Tibial nerve (tissue), 4 donors: ENCODE results near the gene DUSP9. TPM values are rescaled to one million over a fixed set of nuclear protein-coding genes. Genes with fewer than 3 reads are reported as not detected.

Experiments used
- DNase-seq, 2 donors: peaks; one replicate each; pipeline ENCODE4 v3.0.0-alpha.2; 2019; ENCODE audit warnings: low spot score in 2 of 2
- H3K27ac ChIP-seq, 4 donors: fragments of 200-600 bp; sonication (generic) in 3 of 4; one replicate each; pipeline ENCODE4 v1.5.1; 2017 to 2019; ENCODE audit warnings: mild to moderate bottlenecking in 1 of 4
- H3K27me3 ChIP-seq, 2 donors: fragments of 200-600 bp; sonication (generic) in 1 of 2; one replicate each; pipeline versions ENCODE4 v1.5.1 to v1.6.0; 2017 to 2019
- H3K36me3 ChIP-seq, 3 donors: fragments of 200-600 bp; sonication (generic); one replicate each; pipeline ENCODE4 v1.5.1; 2018 to 2019
- H3K4me1 ChIP-seq, 4 donors: fragments of 200-600 bp; sonication (generic) in 3 of 4; one replicate each; pipeline ENCODE4 v1.5.1; 2017 to 2019
- H3K4me3 ChIP-seq, 4 donors: fragments of 200-600 bp; sonication (generic) in 3 of 4; one replicate each; pipeline ENCODE4 v1.5.1; 2017 to 2019; ENCODE audit warnings: mild to moderate bottlenecking in 1 of 4, moderate library complexity in 1 of 4
- H3K9me3 ChIP-seq, 4 donors: fragments of 200-600 bp; sonication (generic) in 3 of 4; one replicate each; pipeline ENCODE4 v1.5.1; 2017 to 2019
- CTCF ChIP-seq, 5 experiments: fragments of 200-600 bp in 3 of 5; fragments of 450-650 bp in 2 of 5; sonication (generic) in 3 of 5; IDR thresholded peaks; one replicate each; pipeline ENCODE4 v1.5.1; 2016 to 2019; ENCODE audit warnings: antibody characterized with exemption in 5 of 5, mild to moderate bottlenecking in 3 of 5, moderate library complexity in 2 of 5
- EP300 ChIP-seq, 2 donors: sonication (generic); formaldehyde crosslinking; IDR thresholded peaks; one replicate each; pipeline ENCODE4 v1.6.1; 2017; ENCODE audit warnings: antibody characterized with exemption in 2 of 2, mild to moderate bottlenecking in 1 of 2
- POLR2A ChIP-seq, 2 donors: fragments of 450-650 bp; IDR thresholded peaks; one replicate each; pipeline ENCODE4 v1.6.1; 2017; ENCODE audit warnings: antibody characterized with exemption in 2 of 2, mild to moderate bottlenecking in 2 of 2, moderate library complexity in 2 of 2
- WGBS, 2 donors: methylation state at CpG; one replicate each; pipeline ENCODE4 v1.1.5; 2018; 5-methylcytosine and 5-hydroxymethylcytosine counted together
- total RNA-seq, 4 donors: library from RNA; depleted of rRNA; stranded (reverse); fragments of >200 nt; gene quantifications; one replicate each; pipeline ENCODE4 v1.1.0, GENCODE V29; 2016

Gene DUSP9
- total RNA-seq, 4 donors from 2014 or later = not detected

- no peaks in the 10 kb centered on the region for H3K9me3 ChIP-seq
- H3K4me1 ChIP-seq = peaks cover 0 to 13% (median 0%) of the 10 kb centered on the region in 4 donors
- H3K4me3 ChIP-seq = no peak overlapping the region
- 58 to 72% methylated on average over 9 to 13 of the region's 13 CpGs for WGBS, 2 donors
- no peak overlapping the region for H3K27ac ChIP-seq
- no peak for DNase-seq
- H3K27me3 ChIP-seq = peaks cover 0 to 39% of the 10 kb centered on the region in 2 donors
- no peaks in the 10 kb centered on the region for H3K36me3 ChIP-seq
- TF ChIP-seq EP300 (IDR thresholded peaks at IDR 0.05) (no peak), CTCF (IDR thresholded peaks at IDR 0.05) (no peak), POLR2A (IDR thresholded peaks at IDR 0.05) (no peak)
These were observed 4.0 kb downstream of the DUSP9 start for GRCh38 chrX:153650959-153651358.

GRCh38 chrX:153651540-153652079 lies 4.6 kb downstream of the DUSP9 start:
- no peak for DNase-seq
- WGBS, 2 donors = 81 to 100% methylated on average over 1 to 7 of the region's 9 CpGs
- no peak for TF ChIP-seq EP300 (IDR thresholded peaks at IDR 0.05)
- no peak for TF ChIP-seq POLR2A (IDR thresholded peaks at IDR 0.05)
- no peak for TF ChIP-seq CTCF (IDR thresholded peaks at IDR 0.05)
- Histone ChIP-seq H3K27me3 (peaks cover 0 to 33% of the 10 kb centered on the region in 2 donors), H3K9me3 (no peaks in the 10 kb centered on the region), H3K4me1 (peaks cover 0 to 13% (median 0%) of the 10 kb centered on the region in 4 donors), H3K36me3 (no peaks in the 10 kb centered on the region), H3K4me3 (no peak overlapping the region), H3K27ac (no peak overlapping the region)

- no peaks in the 10 kb centered on the region for H3K9me3 ChIP-seq
- H3K27ac ChIP-seq = no peak overlapping the region
- H3K4me1 ChIP-seq = no peaks in the 10 kb centered on the region
- H3K4me3 ChIP-seq = no peak overlapping the region
- DNase-seq = no peak
- WGBS, 2 donors = 86 to 87% methylated on average over 2 of the region's 2 CpGs
- TF ChIP-seq EP300 (IDR thresholded peaks at IDR 0.05) (no peak), CTCF (IDR thresholded peaks at IDR 0.05) (no peak), POLR2A (IDR thresholded peaks at IDR 0.05) (no peak)
- H3K36me3 ChIP-seq = no peaks in the 10 kb centered on the region
- H3K27me3 ChIP-seq = peaks cover 0 to 20% of the 10 kb centered on the region in 2 donors
These were observed 6.6 kb downstream of the DUSP9 start for GRCh38 chrX:153653556-153653955.

GRCh38 chrX:153657161-153657560 lies 10.2 kb downstream of the DUSP9 start:
- H3K27me3 ChIP-seq = peaks cover 0 to 36% of the 10 kb centered on the region in 2 donors
- no peak overlapping the region for H3K27ac ChIP-seq
- TF ChIP-seq CTCF (IDR thresholded peaks at IDR 0.05) (no peak), EP300 (IDR thresholded peaks at IDR 0.05) (no peak), POLR2A (IDR thresholded peaks at IDR 0.05) (no peak)
- no peaks in the 10 kb centered on the region for H3K36me3 ChIP-seq
- no peak for DNase-seq
- H3K4me3 ChIP-seq = no peak overlapping the region
- no peaks in the 10 kb centered on the region for H3K4me1 ChIP-seq
- 80 to 82% methylated on average over 8 to 9 of the region's 9 CpGs for WGBS, 2 donors
- H3K9me3 ChIP-seq = no peaks in the 10 kb centered on the region

GRCh38 chrX:153659268-153659667 lies 12.3 kb downstream of the DUSP9 start:
- H3K27me3 ChIP-seq = peaks cover 0 to 56% of the 10 kb centered on the region in 2 donors
- TF ChIP-seq CTCF (IDR thresholded peaks at IDR 0.05) (no peak), EP300 (IDR thresholded peaks at IDR 0.05) (no peak), POLR2A (IDR thresholded peaks at IDR 0.05) (no peak)
- no peak for DNase-seq
- 80 to 83% methylated on average over 2 to 3 of the region's 3 CpGs for WGBS, 2 donors
- no peaks in the 10 kb centered on the region for H3K9me3 ChIP-seq
- no peaks in the 10 kb centered on the region for H3K4me1 ChIP-seq
- H3K4me3 ChIP-seq = no peak overlapping the region
- no peaks in the 10 kb centered on the region for H3K36me3 ChIP-seq
- H3K27ac ChIP-seq = no peak overlapping the region
